DND-41 (cell line): Measurements from ENCODE around the gene SETD9.

Source experiments
- ATAC-seq: fragments of 200-7000 bp; cut with Tn5 transposase; 3 replicates; pipeline ENCODE4 v1.9.1; 2021; ENCODE audit warnings: low read depth; ENCODE audit not compliant: insufficient read depth
- DNase-seq: peaks from one replicate; pipeline ENCODE4 v3.0.0-alpha.2; 2020
- H2AFZ ChIP-seq: 2 replicates; pipeline ENCODE4 v1.6.0; 2012; ENCODE audit warnings: low read depth, low read length
- H3K27ac ChIP-seq: 2 replicates; pipeline ENCODE4 v1.5.1; 2012; ENCODE audit warnings: low read length, inconsistent platforms
- H3K27me3 ChIP-seq: fragments of 200-600 bp; sonication (generic); 2 replicates; pipeline ENCODE4 v1.6.0; 2012; ENCODE audit warnings: low read length, mild to moderate bottlenecking, inconsistent platforms; ENCODE audit not compliant: insufficient read depth, poor library complexity
- H3K36me3 ChIP-seq: 2 replicates; pipeline ENCODE4 v1.5.1; 2012; ENCODE audit warnings: low read length, inconsistent platforms; ENCODE audit not compliant: insufficient read depth
- H3K4me1 ChIP-seq: 2 replicates; pipeline ENCODE4 v1.5.1; 2012; ENCODE audit warnings: mild to moderate bottlenecking, low read length; ENCODE audit not compliant: insufficient read depth
- H3K4me2 ChIP-seq: 2 replicates; pipeline ENCODE4 v1.6.0; 2012; ENCODE audit warnings: mild to moderate bottlenecking, moderate library complexity, low read length, inconsistent platforms; ENCODE audit not compliant: insufficient read depth
- H3K4me3 ChIP-seq, 2 experiments: fragments of 200-600 bp in 1 of 2; shearing (Covaris generic) in 1 of 2; 2 replicates each; pipeline ENCODE4 v1.5.1; 2012 to 2016; ENCODE audit warnings: inconsistent platforms in 2 of 2, low read length in 2 of 2, mild to moderate bottlenecking in 2 of 2, low read depth in 1 of 2, moderate library complexity in 1 of 2
- H3K79me2 ChIP-seq: 2 replicates; pipeline ENCODE4 v1.6.0; 2012; ENCODE audit warnings: low read length, inconsistent platforms; ENCODE audit not compliant: insufficient read depth
- H3K9ac ChIP-seq: 2 replicates; pipeline ENCODE4 v1.6.0; 2012; ENCODE audit warnings: low read depth, mild to moderate bottlenecking, inconsistent platforms, low read length, moderate library complexity
- H3K9me3 ChIP-seq: 2 replicates; pipeline ENCODE4 v1.5.1; 2012; ENCODE audit warnings: low read length, moderate library complexity, mild to moderate bottlenecking, inconsistent platforms; ENCODE audit not compliant: insufficient read depth, severe bottlenecking
- H4K20me1 ChIP-seq: 2 replicates; pipeline ENCODE4 v1.6.0; 2012; ENCODE audit warnings: low read length; ENCODE audit not compliant: insufficient read depth
- CTCF ChIP-seq: IDR thresholded peaks from 2 replicates; pipeline ENCODE4 v1.5.1; 2012; ENCODE audit warnings: borderline replicate concordance, low read length, moderate library complexity, mild to moderate bottlenecking; ENCODE audit not compliant: poor library complexity, severe bottlenecking; ENCODE audit errors: extremely low read depth
- EZH2 ChIP-seq: IDR thresholded peaks from 3 replicates; pipeline ENCODE4 v1.6.1; 2012; ENCODE audit warnings: borderline replicate concordance, low read depth, mild to moderate bottlenecking, moderate library complexity, low read length, inconsistent platforms; ENCODE audit not compliant: severe bottlenecking

Gene SETD9

GRCh38 chr5:56954262-56954661, 44.9 kb downstream of the SETD9 start:
- H4K20me1 ChIP-seq = peaks cover 14% of the 10 kb centered on the region
- TF ChIP-seq CTCF (no peak), EZH2 (no peak)
- no peak overlapping the region for H3K9ac ChIP-seq
- H2AFZ ChIP-seq = no peak overlapping the region
- peaks cover 22% of the 10 kb centered on the region for H3K79me2 ChIP-seq
- H3K4me2 ChIP-seq = no peak overlapping the region
- ATAC-seq = no peak
- H3K27ac ChIP-seq = no peak overlapping the region
- H3K4me3 ChIP-seq = no peak overlapping the region
- peaks cover 54% of the 10 kb centered on the region for H3K27me3 ChIP-seq
- peaks cover 5% of the 10 kb centered on the region for H3K36me3 ChIP-seq
- H3K4me1 ChIP-seq = peaks cover 22% of the 10 kb centered on the region
- H3K9me3 ChIP-seq = no peaks in the 10 kb centered on the region
- no peak for DNase-seq

- Histone ChIP-seq H3K9me3 (no peaks in the 10 kb centered on the region), H2AFZ (no peak overlapping the region), H3K4me1 (no peaks in the 10 kb centered on the region), H3K4me2 (no peak overlapping the region), H3K4me3 (no peak overlapping the region), H3K9ac (no peak overlapping the region), H4K20me1 (no peaks in the 10 kb centered on the region), H3K79me2 (no peaks in the 10 kb centered on the region), H3K27ac (no peak overlapping the region), H3K36me3 (no peaks in the 10 kb centered on the region), H3K27me3 (peaks cover 74% of the 10 kb centered on the region)
- TF ChIP-seq EZH2 (no peak), CTCF (no peak)
- ATAC-seq (no peak), DNase-seq (no peak)
These were observed 49.2 kb downstream of the SETD9 start for GRCh38 chr5:56958595-56958994.

- H3K9ac ChIP-seq = no peak overlapping the region
- TF ChIP-seq EZH2 (no peak), CTCF (no peak)
- no peaks in the 10 kb centered on the region for H3K36me3 ChIP-seq
- H2AFZ ChIP-seq = no peak overlapping the region
- ATAC-seq (no peak), DNase-seq (no peak)
- no peaks in the 10 kb centered on the region for H3K4me1 ChIP-seq
- no peaks in the 10 kb centered on the region for H3K79me2 ChIP-seq
- no peak overlapping the region for H3K4me2 ChIP-seq
- peaks cover 71% of the 10 kb centered on the region for H3K27me3 ChIP-seq
- no peak overlapping the region for H3K27ac ChIP-seq
- no peak overlapping the region for H3K4me3 ChIP-seq
- H4K20me1 ChIP-seq = no peaks in the 10 kb centered on the region
- H3K9me3 ChIP-seq = no peaks in the 10 kb centered on the region
These were observed 49.9 kb downstream of the SETD9 start for GRCh38 chr5:56959326-56959725.

GRCh38 chr5:56961746-56962145, 52.4 kb downstream of the SETD9 start:
- no peaks in the 10 kb centered on the region for H3K79me2 ChIP-seq
- no peaks in the 10 kb centered on the region for H4K20me1 ChIP-seq
- H3K9ac ChIP-seq = no peak overlapping the region
- no peak overlapping the region for H3K27ac ChIP-seq
- DNase-seq (no peak), ATAC-seq (no peak)
- no peaks in the 10 kb centered on the region for H3K9me3 ChIP-seq
- peaks cover 61% of the 10 kb centered on the region for H3K27me3 ChIP-seq
- H3K36me3 ChIP-seq = no peaks in the 10 kb centered on the region
- H3K4me3 ChIP-seq = no peak overlapping the region
- no peak overlapping the region for H2AFZ ChIP-seq
- no peak overlapping the region for H3K4me2 ChIP-seq
- TF ChIP-seq CTCF (no peak), EZH2 (no peak)
- H3K4me1 ChIP-seq = no peaks in the 10 kb centered on the region
